Lower leg skin (tissue), 4 donors: ENCODE measurements around the gene MTFR1L. TPM values are rescaled to one million over a fixed set of nuclear protein-coding genes. Genes with fewer than 3 reads are reported as not detected.

Experiments
- DNase-seq, 2 donors: peaks; one replicate each; pipeline ENCODE4 v3.0.0-alpha.2; 2019; ENCODE audit warnings: low spot score in 2 of 2
- H3K4me3 ChIP-seq: fragments of 200-600 bp; sonication (generic); 2 replicates; pipeline ENCODE4 v1.5.1; 2017; ENCODE audit warnings: mild to moderate bottlenecking, low read depth; ENCODE audit not compliant: poor library complexity, severe bottlenecking
- CTCF ChIP-seq, 3 donors: fragments of 450-650 bp; IDR thresholded peaks; one replicate each; pipeline ENCODE4 v1.5.1; 2016; ENCODE audit warnings: antibody characterized with exemption in 3 of 3, mild to moderate bottlenecking in 3 of 3, moderate library complexity in 2 of 3
- POLR2A ChIP-seq, 2 donors: fragments of 450-650 bp; IDR thresholded peaks; one replicate each; pipeline ENCODE4 v1.6.1; 2016 to 2017; ENCODE audit warnings: antibody characterized with exemption in 2 of 2, mild to moderate bottlenecking in 1 of 2, moderate library complexity in 1 of 2
- WGBS, 2 donors: methylation state at CpG; one replicate each; pipeline ENCODE4 v1.1.5; 2018; 5-methylcytosine and 5-hydroxymethylcytosine counted together
- intact Hi-C: fragments of 100-400 bp; cut with DNase I; formaldehyde crosslinking; loops from one replicate; pipeline ENCODE4 v1.15.0; 2023; ENCODE audit warnings: low total_unique reads
- total RNA-seq, 4 donors: library from RNA; depleted of rRNA; stranded (reverse); fragments of >200 nt; gene quantifications; one replicate each; pipeline ENCODE4 v1.1.0, GENCODE V29; 2016

MTFR1L gene
- total RNA-seq, 4 donors from 2014 or later, result 34.9 to 46.1 (median 39.7) TPM

GRCh38 chr1:25871086-25871703 lies 51.4 kb downstream of the MTFR1L start:
- WGBS, 2 donors, result 25 to 26% methylated on average over 5 of the region's 5 CpGs
- TF ChIP-seq CTCF (IDR thresholded peaks at IDR 0.05), result no peak
- TF ChIP-seq POLR2A (IDR thresholded peaks at IDR 0.05), result no peak
- no peak overlapping the region for H3K4me3 ChIP-seq
- intact Hi-C loops, result no loop called here
- no peak for DNase-seq

- TF ChIP-seq POLR2A (IDR thresholded peaks at IDR 0.05) (no peak), CTCF (IDR thresholded peaks at IDR 0.05) (no peak)
- WGBS, 2 donors, result 49 to 63% methylated on average over 9 of the region's 9 CpGs
- H3K4me3 ChIP-seq, result no peak overlapping the region
- intact Hi-C loops, result no loop called here
- no peak for DNase-seq
Observed at GRCh38 chr1:25871704-25872494, 52.1 kb downstream of the MTFR1L start.

GRCh38 chr1:25872713-25873112 lies 53.0 kb downstream of the MTFR1L start:
- intact Hi-C loops, result no loop called here
- 51 to 66% methylated on average over 2 of the region's 2 CpGs for WGBS, 2 donors
- TF ChIP-seq CTCF (IDR thresholded peaks at IDR 0.05) (no peak), POLR2A (IDR thresholded peaks at IDR 0.05) (no peak)
- no peak for DNase-seq
- H3K4me3 ChIP-seq, result no peak overlapping the region

GRCh38 chr1:25873120-25873519 lies 53.4 kb downstream of the MTFR1L start:
- 44 to 63% methylated on average over 3 of the region's 3 CpGs for WGBS, 2 donors
- DNase-seq, result no peak
- H3K4me3 ChIP-seq, result no peak overlapping the region
- intact Hi-C loops, result no loop called here
- TF ChIP-seq POLR2A (IDR thresholded peaks at IDR 0.05), result no peak
- no peak for TF ChIP-seq CTCF (IDR thresholded peaks at IDR 0.05)

- intact Hi-C loops, result no loop called here
- 84 to 91% methylated on average over 3 of the region's 3 CpGs for WGBS, 2 donors
- H3K4me3 ChIP-seq, result no peak overlapping the region
- DNase-seq, result no peak
- TF ChIP-seq CTCF (IDR thresholded peaks at IDR 0.05), result no peak
- TF ChIP-seq POLR2A (IDR thresholded peaks at IDR 0.05), result no peak
Observed at GRCh38 chr1:25874209-25874608, 54.5 kb downstream of the MTFR1L start.
